Fibroblast of skin of abdomen (primary cell): Measurements from ENCODE around the gene POC1B. TPM values are rescaled to one million over a fixed set of nuclear protein-coding genes. Genes with fewer than 3 reads are reported as not detected.

ENCODE experiments used
- DNase-seq: peaks from one replicate; pipeline ENCODE4 v3.0.0-alpha.2; 2013
- polyA plus RNA-seq, 2 experiments: library from polyadenylated mRNA; unstranded; fragments of 120-200 nt; gene quantifications; one replicate each; pipeline ENCODE4 v1.2.1, GENCODE V29; 2013; ENCODE audit not compliant: insufficient read length in 2 of 2

Gene POC1B
- polyA plus RNA-seq (2013, experiment 1 of 2; ENCODE audit: insufficient read length), result 7.1 TPM
- polyA plus RNA-seq (2013, experiment 2 of 2; ENCODE audit: insufficient read length), result 6.2 TPM

DNA sequence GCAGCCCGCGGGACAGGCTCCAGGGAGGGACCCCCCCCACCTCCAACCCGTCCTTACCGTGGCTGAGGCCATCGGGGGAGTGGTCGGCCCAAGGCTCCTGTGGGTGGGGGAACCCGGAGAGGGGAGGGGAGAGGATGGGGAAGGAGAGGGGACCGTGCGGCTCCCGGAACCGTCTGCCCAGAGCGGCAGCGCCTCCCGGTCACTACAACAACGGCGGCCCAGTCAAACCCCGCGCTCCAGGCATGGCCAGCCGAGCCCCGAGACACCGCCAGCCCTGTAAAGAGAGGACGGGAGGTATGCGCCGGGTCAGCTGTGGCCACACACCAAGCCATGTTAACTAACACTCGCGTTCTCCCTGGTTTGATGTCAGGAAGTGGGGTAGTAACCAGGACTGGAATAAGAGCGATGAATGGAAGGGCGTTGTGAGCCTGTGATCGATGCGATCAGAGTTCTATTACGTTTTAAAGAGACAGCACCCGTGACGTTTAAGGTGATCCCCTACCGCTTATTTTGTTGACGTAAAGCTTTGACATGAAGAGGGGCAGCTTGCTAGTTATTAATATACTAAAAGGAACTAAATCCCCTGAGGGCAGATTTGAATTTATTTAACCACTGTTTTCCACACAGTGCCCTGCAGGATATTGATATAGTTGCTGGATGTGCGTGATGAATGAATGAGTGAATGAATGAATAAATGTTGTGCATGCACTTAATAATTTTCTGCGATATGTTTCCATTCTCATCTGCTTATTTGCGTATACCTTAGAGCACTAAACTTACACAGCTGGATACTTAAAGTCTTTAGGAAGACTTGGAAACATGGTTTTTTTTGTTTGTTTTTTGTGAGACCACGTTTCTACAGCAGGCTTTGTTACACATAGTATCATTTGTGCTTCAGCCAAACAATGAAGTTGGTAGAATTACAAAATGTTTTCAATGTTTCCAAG, at the start of gene POC1B:
Gene POC1B, minus strand, starts transcription at position 224 of the 947 bp plus-strand sequence. Its CDS starts 152 bp downstream, at position 72.
- DNase-seq, result peak; percentile 80

GRCh38 chr12:89575374-89575773, 49.5 kb upstream of the POC1B start:
- peak; percentile 68 for DNase-seq

DNA sequence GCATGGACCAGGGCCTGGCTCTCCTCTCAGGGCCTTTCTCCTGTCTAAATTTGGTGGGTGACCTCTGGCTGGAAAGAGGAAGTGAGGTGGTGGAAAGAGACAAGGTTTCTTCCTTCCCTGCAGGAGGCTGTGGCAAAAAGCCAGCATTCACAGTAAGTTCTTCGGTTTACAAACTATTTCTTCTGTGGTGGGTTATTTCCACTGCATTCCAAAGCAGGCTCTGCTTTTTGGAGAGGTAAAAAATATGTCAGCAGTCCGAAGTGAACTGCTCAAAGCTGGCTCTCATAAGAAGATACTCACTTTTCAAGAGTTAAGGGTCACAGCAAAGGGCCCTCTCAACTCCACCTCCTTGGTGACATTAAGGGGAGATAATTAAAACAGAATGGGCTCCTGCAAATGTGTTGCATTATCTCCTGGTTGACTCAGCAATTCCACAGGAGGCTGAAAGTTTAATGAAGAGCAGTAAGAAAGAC, 48.9 kb upstream of the POC1B start:
- peak; percentile 92 for DNase-seq

DNA sequence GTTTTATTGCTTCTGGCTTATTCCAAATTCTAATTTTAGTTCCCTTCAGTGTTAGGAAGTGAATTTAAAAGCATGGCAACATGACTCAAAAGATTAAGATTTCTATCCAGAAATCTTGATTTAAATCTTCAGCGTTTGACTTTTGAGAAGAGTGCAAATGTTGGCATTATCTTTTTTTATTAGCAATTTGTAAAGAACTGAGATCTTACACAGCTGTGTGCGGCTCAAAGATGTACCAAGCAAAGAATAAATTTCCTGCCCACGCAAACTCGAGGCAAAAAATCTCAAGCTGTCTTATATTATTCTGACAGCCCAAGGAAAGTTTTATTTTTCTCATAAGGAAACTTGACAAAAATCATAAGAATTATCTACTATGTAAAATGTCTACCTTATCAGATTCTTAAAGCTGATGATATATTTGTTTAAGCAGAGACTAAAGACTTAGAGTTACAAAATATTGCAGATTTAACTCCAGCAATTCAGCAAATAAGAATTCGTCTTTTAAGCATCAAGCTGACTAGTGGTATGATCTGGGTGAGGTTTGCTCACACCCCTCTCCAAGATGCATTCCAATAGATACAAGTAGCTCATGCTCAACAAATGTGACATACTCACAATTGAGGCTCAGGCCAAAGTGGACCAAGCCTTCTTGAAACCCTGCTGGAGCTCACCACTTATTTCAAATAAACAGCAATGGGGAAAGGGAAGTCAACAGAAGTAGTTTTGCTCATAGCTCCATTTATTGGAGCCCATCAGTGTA, 47.4 kb upstream of the POC1B start:
- DNase-seq, result peak; percentile 46

DNA sequence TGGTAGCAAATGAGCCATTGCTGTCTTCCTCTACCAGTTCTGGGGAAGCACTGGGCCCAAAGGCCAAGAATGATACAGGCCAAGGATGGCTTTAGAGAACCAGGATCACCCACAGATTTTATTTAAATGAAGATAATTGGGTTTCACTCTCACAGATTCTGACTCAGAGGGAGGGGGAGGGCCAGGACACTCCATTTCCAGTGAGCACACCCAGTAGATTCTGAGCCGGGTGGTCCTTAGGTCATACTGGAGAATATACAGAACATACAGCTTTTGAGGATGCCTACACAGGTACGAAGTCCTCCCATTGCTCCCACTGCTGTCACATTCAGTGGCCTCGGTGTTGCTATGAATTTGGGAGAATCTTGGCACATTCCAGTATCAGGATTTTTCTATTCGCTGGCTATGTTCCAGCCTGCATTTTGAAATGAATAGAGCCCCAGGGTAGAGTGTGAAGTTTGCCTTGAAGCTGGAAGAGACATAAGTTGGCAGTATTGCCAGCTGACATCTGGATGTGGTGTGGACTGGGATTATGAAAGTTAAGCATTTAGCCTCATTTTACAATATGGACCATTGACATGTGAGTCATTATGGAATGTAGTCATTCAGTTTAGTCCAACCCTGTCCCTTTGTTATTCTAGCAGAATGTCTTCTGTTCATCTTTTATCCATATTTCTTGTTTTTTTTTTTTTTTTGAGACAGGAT, 45.8 kb upstream of the POC1B start:
- DNase-seq, result peak; percentile 66

GRCh38 chr12:89568484-89568883, 42.6 kb upstream of the POC1B start:
- DNase-seq, result no peak

- no peak for DNase-seq
These were observed 41.9 kb upstream of the POC1B start for GRCh38 chr12:89567691-89568239.

- no peak for DNase-seq
These were observed 40.8 kb upstream of the POC1B start for GRCh38 chr12:89566615-89567014.

DNA sequence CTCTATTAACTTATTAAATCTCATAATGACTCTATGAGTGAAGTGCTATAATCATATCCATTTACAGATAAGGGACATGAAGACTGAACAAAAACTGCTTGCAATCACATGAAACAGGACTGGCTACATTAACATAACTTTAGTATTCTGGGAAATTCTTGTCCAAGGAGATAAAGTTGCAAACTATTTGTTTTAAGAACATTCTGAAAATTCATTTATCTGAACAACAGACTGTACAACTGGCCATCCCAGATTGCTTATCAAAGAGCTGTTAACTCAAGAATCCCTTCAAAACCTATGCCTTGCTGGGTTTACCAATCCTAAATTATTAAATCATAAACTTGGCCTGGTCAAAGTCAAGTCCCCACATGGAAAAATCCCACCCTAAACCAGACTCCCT, 39.2 kb upstream of the POC1B start:
- DNase-seq, result no peak

DNA sequence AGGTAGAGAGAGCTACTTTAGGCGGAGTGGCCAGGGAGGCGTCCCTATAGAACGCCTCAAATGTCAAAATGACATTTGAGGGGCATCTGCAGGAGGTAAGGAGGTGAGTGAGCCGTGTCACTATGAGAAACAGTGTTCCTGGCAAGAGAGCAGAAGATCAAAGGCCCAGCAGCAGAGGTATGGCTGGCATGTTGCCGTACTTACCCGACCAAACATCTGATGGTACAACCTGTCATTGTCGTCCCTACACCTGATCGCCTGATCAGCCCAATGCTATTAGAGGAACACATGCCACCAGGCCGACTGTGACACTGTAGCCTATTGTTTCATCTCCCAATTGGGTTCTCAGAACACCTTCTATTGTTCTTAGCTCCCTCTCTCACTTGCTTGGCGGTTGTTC, 33.9 kb upstream of the POC1B start:
- DNase-seq, result no peak

DNA sequence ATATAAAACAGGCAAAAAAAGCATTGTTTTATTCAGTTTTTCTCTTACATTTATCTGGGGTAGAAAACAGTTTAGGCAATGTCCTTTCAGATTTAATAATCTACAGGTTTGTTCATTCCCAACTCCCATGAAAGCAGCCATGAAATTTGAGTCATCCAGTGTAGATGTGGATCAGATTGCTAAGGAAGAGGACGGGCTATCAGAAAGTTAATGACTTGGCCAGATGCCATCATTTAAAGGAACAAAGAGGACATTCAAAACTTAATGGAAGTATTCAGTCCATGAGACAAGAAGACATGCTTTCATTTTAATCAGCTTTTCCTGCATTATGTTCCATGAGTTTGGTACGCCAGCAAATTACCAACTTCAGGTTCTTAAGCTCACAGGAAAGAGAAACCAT, 31.1 kb upstream of the POC1B start:
- no peak for DNase-seq

DNA sequence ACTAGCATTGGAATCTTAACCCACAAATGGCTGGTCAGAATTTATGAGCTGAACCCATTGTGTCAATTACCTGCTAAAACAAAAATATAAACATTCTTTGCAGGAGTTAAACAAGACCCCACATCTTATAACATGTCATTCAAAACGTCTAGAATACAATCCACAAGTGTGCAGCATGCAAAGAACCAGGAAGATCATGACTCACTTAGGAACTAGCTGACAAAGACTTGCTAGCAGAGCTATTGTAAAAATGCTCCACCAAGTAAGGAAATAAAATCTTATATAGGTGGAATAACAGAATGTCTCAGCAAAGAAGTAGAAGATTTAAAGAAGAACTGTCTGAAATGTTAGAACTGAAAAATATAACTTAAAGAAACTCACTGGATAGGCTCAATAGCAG, 26.5 kb upstream of the POC1B start:
- DNase-seq, result peak; percentile 17

GRCh38 chr12:89551747-89552146, 25.9 kb upstream of the POC1B start:
- no peak for DNase-seq

DNA sequence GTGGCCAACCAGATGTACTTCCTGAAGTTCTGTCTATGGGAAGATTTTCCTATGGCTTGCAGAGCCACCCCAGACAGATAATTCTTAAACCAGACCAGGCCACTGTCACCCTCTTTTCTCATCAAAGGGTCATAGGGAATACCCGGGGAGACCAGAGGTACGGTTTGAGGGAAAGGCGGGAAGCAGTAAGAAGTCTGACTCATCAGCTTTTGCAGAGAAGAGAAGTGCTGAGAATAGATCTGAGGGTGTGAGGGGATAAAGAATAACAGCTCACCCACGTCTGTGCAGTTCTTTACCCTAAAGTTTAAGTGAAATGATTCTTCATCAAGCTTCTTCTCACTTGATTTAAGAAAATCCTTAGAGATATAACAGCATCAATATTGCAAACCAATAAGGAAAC, 21.3 kb upstream of the POC1B start:
- DNase-seq, result no peak

- DNase-seq, result no peak
These were observed 20.3 kb upstream of the POC1B start for GRCh38 chr12:89546151-89546550.

DNA sequence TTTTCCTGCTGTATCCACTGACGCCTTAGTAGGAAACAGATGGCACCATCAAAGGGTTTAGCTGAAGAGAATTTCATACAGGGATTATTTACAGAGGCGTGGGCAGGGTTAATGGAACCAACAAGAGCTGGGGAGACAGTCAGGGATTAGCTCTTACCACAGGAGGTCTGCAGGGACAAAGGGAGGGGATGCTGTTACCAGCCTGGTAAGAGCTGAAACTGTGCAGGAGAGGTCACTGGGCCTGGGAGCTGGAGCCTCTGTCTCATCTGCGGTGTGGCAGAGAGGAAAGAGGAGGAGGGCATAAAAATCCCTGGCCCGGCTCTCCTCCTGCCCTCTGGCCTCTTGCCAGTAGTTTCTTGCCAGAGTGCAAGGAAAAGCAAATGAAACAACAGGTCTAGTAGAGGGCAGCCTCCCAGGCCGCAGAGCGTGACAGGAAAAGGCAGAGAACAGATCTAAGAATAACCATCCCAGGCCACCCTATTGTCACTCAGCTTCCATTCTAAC, 18.9 kb upstream of the POC1B start:
- DNase-seq, result peak; percentile 16

GRCh38 chr12:89544022-89544421, 18.2 kb upstream of the POC1B start:
- DNase-seq, result no peak

- DNase-seq, result peak; percentile 80
These were observed 17.2 kb upstream of the POC1B start for GRCh38 chr12:89542912-89543592.

- DNase-seq, result no peak
These were observed 16.4 kb upstream of the POC1B start for GRCh38 chr12:89542236-89542635.

DNA sequence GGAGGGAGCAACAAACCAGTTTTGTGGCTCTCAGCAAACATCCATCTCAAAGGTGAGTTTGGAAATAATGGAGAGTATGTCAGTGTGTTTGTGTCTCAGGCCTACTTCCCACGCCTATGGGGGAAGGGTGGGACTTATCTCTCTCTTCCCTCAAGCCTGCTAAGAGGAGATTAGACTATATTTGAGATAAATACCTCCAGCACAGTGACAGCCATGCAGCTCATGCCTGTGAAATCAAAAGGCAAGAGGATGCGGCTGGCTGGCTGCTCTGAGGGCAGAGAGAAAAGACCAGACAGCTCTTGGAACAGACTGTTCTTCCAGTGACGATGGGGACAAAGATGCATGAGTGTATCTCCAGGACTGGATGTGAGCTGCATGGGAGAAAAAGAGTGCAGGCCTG, 14.7 kb upstream of the POC1B start:
- DNase-seq, result no peak

- no peak for DNase-seq
These were observed 13.8 kb upstream of the POC1B start for GRCh38 chr12:89539426-89540223.
